HG02678 (cell line): ENCODE measurements around the gene BPGM.

ENCODE experiments used
- ATAC-seq: cut with Tn5 transposase; IDR thresholded peaks from one replicate; pipeline ENCODE4 v1.9.1; 2021; ENCODE audit warnings: mild to moderate bottlenecking, moderate library complexity; ENCODE audit not compliant: unreplicated experiment

BPGM gene

DNA sequence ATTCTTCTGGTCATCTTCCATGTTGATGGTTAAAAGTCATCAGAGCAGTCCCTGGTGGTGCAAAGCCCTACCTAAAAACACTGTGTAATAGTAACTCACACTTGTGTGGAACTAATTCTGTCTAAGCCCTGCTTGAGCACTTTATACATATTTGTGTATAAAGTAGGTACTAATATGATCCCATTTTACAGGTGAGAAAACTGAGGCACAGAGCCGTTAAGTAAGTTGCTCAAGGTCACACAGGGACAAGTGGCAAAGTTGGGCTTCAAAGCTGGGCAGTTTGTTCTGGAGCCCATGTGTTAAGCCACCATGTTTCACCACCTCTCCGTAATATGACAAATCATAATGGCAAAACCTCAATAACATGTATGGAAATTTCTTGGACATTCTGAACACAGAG is 48.1 kb downstream of the BPGM start:
- no peak for ATAC-seq

DNA sequence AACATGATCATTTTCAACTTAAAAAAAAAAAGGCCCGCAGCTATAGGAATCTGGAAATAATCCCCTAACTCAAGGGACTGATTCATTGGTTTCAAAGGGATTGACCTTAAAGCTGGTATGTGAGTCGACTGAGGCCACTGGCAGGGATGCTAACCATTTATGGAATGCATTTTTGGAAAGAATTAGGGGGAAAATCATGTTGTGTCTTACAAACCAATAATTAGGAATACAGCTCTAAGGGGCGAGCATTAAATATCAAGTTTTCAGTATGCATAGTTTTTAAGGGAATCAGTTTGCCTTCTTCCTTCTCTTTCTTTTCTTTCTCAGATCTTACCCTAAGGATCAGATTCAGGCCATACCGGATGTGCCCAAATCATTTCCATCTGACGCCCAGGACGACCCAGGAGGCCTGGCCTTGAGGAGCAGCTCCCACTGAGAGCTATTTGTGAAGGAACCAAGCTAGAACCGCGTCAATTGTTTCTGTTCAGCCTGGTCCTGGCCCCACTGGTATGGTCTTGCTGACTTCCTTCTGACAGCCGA is 48.7 kb downstream of the BPGM start:
- no peak for ATAC-seq

DNA sequence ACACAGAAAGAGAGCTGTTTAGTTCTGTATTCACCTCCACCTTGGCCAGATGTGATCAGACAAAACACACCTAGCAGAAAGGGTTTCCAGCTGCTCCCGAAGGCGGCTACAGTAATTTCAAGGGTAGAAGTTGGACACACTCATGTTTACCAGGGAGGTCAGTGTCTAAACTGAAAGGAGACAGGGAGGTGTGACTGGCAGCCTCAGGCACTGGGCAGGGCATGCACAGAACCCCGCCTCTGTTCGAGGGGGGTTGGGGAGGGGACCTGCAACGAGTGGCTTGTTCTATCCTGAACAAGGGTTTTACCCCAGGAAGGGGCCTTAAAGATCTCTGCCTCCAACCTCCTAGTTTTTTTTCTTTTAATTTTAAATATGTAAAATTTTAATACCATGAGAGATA is 49.6 kb downstream of the BPGM start:
- no peak for ATAC-seq

DNA sequence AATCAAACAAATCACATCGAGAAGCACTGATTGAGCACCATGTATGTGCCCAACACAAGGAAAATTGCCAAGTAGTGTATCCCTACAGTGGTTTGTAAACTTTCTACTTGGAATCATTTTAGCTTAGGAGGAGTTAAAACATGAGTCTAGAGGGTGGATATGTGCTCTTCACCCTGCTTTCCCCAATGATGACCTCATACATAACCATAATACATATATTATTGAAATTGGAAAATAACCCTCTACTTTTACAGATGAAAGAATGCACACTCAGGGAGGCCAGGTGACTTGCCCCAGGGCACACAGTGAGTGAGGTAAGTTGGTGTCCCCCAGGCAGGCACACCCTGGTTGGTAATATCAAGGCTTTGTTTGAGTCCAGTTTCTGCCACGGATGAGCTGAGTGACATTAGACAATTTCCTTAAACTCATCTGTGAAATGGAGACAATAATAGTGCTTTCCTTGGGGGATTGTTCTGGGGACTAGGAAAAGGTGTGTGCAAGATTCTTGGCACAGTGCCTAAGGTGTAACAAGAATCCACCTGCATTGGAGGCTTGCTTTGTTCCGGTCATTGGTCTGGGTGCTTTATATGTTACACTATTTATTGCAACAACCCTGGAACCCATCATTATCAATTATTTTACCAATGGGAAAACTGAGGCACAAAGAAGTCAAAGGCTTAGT is 50.7 kb downstream of the BPGM start:
- ATAC-seq: no peak

DNA sequence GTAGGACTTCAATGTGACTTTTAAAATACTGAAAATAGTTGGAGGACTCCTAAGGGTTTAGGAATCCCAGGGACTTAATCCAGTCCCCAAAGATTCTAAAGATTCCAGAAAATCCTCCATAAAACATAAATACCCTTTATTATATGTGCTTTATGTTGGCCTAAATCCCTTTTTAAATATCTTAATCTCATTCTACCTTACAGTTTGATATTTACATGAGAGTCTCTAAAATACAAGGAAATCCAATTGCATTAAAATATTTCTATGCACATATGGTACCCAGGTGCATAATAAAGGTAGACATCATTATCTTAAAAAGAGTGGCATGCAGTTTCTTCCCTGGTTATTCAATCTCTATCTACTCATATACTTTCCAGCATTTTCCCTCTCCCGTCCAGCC is 51.8 kb downstream of the BPGM start:
- ATAC-seq: no peak

DNA sequence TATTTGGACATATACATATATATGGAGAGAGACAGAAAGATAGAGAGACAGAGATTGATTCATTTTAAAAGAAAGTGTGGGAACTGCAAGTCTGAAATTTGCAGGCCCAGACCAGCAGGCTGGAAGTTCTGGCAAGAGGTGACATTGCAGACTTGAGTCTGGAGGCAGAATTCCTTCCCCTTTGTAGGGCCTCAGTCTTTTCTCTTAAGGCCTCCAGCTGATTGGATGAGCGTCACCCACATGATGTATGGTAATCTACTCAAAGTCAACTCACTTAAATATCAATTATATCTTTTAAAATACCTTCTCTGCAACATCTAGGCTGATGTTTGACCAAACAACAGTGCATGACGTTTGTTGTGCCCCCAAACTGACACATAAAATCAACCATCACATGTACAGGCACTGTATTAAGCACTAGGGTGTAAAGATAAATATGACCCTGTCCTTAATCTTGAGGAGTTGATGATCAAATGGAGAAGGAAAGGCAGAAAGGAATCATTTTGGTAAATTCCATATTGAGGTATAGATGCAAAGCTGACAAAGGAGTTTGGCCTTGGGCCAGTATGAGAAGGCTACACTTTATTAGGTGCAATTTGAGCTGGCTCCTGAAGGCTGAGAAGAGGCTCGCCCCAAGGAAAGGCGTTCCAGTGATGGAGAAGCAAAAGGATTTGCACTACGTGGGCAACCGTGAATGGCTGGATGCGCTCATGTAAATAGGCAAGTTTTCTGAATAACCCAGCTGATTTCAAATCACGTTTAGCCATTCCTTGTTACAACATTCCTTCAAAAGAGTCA is 52.6 kb downstream of the BPGM start:
- no peak for ATAC-seq

DNA sequence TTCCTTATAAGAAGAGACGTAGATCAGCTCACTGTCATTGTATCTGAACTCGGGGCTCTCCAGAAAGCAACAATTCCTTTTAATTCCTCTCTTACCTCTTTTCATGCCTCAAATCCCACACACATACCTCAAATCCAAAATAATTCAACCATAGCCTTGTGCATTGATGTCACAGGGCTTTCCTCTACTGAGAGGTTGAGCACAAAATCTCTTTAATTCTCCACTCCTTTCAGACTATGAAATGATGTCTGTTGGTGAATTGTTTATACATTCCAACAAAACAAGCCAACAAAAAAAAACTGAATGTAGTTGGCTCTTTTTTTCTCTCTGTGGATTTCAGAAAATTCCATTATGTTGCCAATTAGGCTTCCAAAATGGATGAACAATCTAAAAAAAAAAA is 53.2 kb downstream of the BPGM start:
- no peak for ATAC-seq

DNA sequence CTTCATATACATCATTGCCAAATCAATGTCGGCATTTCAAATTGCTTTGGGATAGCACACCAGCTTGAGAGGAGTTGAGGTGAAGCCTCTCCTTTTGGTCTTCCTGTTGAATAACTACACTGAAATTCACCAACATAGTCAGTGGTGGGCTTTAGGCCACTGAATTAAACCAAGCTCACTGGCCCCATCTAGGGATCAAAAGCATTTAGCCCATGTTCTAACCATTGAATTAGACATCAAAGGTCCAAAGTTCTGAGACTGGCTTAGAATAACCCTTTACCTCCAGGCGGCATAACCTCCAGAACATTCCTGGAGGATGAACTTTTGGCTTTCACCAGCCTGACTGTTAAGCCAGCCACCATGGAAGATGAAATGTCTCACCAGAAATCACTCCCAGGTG is 54.6 kb downstream of the BPGM start:
- ATAC-seq: no peak

DNA sequence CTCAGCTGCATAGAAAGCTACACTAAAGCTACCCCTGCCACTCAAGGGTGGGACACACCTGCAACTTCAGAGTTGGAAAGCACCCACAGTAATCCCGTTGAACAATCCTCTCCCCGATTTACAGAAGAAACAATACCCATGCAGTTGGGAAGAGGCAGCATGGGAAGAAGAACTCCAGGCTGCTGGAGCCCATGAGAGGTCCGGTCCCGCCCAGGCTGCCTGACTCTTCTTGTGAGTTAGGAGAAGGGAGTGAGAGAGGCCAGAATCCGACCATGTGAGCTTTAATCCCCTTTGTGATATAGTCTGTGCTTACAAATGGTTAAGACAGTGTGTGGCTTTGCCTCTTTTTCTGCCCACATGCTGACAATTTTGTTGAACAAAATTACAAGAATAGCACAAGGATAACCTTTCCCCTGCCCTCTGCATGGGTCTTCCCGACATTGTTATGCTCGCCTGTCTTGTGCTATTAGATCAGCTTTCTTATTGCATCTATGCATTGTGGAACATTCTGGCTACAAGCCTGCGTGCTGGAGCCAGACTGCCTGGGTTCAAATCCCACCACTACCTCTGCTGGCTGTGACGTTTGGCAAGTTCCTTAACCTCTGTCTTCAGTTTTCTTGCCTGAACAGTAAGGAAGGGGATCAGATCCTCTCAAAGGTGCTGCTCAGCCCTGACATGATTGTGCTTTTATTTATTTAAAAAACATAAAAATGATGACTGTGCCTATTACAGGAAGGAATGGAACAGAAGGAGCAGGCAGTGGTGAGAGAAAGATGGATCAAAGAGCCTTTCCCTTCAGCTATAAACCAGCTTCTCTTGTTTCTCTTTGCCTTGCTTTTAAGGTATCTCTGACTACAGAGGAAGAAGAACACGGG is 56.0 kb downstream of the BPGM start:
- no peak for ATAC-seq

DNA sequence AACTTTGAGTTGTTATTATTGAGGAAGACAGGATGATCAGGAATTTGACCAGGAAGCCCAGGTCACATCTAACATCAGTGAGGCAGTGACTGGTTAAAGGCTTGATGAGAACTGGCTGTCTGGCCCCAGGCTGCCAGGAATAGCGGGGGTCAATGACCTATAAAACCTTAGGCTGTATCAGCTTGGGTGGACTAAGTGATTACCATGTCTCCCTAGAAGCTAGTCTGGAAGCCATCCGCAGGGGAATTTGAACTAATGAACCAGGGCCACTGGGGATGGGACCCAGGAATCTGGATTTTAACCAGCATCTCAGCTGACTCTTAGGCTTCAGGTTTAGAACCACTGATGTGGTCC is 56.6 kb downstream of the BPGM start:
- no peak for ATAC-seq

DNA sequence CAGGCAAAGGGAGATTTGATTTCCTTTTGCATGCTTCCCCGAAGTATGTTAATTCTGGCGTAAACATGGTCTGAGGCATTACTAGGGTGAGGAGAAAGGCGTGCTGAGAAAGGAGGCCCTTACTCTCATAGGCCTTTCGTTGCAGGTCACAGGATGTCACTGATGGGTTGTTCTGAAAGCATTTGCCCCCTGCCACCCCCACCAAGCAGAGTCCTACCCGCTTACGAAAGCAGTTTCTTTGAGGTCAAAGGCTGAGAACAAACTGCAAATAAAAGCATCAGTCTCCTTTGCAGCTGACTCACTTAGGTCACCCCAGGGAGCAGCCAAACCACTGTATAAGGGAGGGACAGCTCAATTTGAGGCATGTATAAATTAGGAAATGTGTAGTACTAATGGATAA is 57.1 kb downstream of the BPGM start:
- ATAC-seq: no peak

DNA sequence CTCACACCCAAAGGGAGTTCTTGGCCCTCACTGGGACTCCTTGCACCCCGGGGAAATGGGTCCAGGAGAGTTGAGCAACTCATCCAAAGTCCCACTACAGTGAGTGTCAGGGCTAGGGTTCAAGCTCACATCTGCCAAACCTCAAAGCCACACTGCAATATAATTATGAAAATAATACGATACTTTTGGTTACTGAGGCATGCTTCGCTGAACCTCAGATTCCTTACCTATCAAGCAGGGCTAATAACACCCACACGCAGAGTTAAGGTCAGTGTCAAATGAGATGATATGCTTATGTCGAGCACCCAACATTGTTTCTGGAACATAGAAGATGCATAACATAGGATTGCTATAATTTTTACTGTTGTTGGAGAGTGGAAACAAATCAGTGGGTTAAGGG is 58.2 kb downstream of the BPGM start:
- ATAC-seq: no peak

DNA sequence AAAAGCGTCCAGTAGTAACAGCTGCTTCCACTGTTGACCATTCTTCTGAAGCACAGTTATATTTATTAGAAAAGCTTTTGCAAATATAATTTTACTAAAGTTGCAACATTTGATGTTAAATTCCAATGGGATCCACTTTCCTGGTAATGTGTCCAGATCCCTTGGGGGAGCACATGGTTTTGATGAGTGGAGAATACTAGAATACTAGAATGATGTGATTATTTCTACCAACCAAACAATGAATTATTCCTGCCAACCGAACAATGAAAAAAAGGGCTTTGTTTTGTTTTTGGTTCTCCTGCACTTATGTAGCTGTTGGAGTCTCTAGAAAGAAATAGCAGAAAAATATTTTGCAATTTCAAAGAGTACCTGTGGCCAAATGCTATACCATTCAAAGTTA is 59.1 kb downstream of the BPGM start:
- no peak for ATAC-seq

DNA sequence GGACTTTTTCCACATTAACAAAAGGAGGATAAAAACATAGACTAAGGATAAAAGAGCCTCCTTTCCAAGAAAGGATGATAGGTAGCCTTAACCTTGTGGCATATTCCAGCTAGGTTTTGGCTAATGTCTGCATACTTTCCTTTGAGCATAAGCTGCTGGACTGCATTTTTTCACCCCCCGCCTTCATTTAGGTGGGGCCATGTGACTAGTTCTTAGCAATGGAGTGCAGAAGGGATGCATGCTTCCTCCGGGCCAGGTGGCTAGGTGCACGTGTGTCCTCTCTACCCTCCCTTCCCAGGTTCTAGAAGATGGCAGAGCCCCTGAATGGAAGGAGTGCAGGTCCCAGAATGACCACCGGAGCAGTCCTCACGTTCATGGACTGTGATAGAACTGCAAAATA is 59.8 kb downstream of the BPGM start:
- ATAC-seq: no peak

DNA sequence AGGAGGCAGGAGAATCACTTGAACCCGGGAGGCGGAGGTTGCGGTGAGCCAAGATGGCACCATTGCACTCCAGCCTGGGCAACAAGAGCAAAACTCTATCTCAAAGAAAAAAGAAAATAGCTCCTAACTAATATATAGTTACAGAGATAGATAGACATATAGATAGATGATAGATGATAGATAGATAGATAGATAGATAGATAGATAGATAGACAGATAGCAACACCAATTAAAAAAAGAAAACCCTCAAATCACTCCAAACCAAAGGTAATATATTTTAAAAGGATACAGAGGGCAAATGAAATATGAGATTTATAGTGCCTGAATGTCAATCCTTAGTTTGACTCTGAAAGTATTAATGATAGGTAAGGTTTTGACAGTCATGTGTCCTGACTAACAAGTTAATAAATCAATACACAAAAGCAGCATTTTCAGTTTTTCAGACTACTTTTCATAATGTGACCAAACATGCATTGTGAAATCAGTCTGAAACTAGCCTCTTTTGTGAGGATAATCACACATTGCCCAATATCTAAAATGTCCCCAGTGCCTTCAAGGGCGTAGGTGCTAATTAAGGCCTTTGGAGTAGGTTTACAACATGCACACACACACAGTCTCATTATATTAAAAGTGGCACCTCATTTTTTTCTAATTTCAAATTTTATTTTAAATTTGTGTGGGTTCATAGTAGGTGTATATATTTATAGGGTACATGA is 61.2 kb downstream of the BPGM start:
- ATAC-seq: no peak

DNA sequence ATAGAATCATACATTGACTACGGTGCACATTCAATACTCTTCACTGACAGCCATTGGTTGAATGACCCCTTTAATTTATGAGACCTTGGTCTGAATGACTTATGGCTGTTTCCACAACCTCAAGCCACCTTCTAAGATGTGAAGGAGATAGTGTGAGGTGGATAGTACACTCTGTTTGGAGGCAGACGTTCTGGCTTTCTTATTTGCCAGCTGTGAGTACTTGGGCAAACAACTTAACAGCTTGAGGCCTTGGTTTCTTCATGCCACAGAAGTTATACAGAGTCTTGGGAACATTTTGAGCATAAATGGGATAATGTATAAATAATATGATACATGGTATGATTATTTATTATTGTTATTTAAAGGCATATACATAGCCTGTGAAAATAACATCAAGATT is 62.0 kb downstream of the BPGM start:
- ATAC-seq: no peak

DNA sequence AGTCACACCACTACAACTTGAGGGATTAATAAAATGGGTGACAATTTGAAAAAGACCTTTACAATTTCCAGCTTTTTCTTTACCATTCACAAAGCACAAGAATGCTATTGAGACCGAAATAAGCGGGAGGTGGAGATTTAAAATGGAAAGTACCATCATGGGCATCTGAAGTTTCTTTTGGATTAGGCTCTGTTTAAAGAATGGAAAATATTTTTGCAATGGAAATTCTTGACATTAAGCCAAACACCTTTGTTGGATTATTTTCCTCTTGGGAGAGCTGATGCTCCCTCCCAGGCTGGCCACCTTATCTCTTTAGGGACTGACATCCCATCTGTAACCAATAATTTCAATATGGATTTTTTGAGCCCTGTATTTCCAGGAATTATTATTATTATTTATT is 62.5 kb downstream of the BPGM start:
- no peak for ATAC-seq

DNA sequence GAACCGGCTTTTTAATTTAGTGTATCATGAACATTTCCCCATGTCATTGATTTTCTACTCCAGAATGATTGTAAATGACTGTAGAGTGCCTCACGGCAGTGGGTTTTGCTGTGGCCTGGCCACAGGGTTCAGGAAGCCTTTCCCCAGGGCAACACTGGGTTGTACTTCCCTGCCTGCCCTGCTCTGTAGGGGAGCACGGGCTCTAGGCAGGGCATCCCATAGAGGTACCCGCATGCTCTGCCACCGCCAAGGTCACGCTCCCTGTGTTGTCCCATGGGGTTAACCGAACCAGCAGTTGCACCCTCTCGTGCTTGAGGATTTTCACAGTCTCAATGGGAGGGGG is 63.8 kb downstream of the BPGM start:
- no peak for ATAC-seq

DNA sequence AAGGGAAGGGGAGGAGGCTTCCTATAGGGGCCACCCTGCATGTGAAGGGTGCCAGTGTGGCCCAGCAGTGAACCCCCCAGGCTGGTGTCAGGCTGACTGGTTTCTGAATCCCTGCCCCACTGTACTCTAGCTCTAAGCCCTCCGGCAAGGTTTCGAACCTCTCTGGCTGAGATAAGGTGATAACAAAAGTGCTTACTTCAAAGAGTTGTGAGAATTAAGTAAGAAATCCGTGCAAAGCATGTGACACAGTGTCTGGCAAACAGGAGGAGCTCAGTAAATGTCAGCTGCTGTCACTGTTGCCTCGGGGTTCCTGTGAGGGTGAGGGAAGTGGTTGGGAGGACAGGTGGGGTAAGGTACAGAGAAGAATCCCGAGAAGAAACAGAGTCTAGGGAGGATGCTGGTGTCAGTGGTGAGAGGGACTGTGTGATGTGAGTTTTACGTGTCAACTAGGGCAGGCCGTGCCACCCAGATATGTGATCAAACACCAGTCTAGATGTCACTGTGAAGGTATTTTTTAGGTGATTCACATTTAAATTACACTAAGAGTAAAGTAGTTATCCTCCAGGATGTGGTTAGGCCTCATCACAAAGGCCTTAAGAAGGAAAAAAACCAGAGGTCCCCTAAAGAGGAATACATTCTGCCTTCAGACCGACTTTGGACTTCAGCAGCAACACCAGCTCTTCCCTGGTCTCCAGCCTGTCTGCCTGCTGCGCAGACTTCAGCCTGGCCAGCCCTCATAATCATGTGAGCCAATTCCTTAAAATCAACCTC is 64.4 kb downstream of the BPGM start:
- no peak for ATAC-seq

DNA sequence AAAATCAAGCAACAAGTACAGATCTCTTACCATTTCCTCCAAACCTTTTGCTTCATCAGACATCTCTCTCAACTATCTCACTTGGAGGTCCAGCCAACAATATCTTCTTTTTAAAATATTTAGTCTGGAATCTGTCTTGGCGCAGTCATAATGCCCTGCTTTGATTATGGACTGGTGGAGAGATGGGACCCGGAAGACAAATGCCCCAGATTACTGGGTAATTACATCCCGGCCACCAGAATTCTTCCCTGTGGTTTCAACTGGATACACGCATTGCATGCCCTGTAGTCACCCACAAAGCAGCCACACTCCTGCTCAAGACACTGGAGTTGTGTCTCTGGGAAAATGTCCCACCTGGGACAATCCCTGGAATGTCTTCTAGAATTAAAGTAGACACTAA is 65.5 kb downstream of the BPGM start:
- no peak for ATAC-seq
